SK-N-SH treated with all-trans-retinoic acid at 6 μM for 48 hours (cell line): Measurements from ENCODE around the gene LAMTOR2.

Experiments
- ARNTL ChIP-seq: fragments of 450-650 bp; formaldehyde crosslinking; IDR thresholded peaks from 2 replicates; pipeline ENCODE4 v1.5.0; 2020; ENCODE audit warnings: low read depth, mild to moderate bottlenecking, moderate library complexity, borderline replicate concordance
- CSDC2 ChIP-seq: fragments of 250-450 bp; sonication (Bioruptor Pico); IDR thresholded peaks from 2 replicates; pipeline ENCODE4 v1.5.0; 2020; ENCODE audit warnings: mild to moderate bottlenecking, moderate library complexity
- PPARA ChIP-seq: fragments of 250-450 bp; sonication (Bioruptor Pico); IDR thresholded peaks from 2 replicates; pipeline ENCODE4 v1.5.0; 2020; ENCODE audit warnings: mild to moderate bottlenecking, borderline replicate concordance
- RARB ChIP-seq: fragments of 250-450 bp; sonication (Bioruptor Pico); IDR thresholded peaks from 2 replicates; pipeline ENCODE4 v1.8.0; 2021; ENCODE audit warnings: mild to moderate bottlenecking, moderate library complexity
- TCF4 ChIP-seq: fragments of 250-450 bp; sonication (Bioruptor Pico); IDR thresholded peaks from 2 replicates; pipeline ENCODE4 v1.8.0; 2021; ENCODE audit warnings: mild to moderate bottlenecking, moderate library complexity, borderline replicate concordance
- TOX ChIP-seq: fragments of 250-450 bp; sonication (Bioruptor Pico); IDR thresholded peaks from 2 replicates; pipeline ENCODE4 v1.8.0; 2021; ENCODE audit warnings: mild to moderate bottlenecking, moderate library complexity, borderline replicate concordance
- ZFP3 ChIP-seq: fragments of 250-450 bp; sonication (Bioruptor Pico); IDR thresholded peaks from 2 replicates; pipeline ENCODE4 v1.5.0; 2020; ENCODE audit warnings: mild to moderate bottlenecking, moderate library complexity
- ZFP30 ChIP-seq: fragments of 450-650 bp; formaldehyde crosslinking; IDR thresholded peaks from 2 replicates; pipeline ENCODE4 v1.5.0; 2022; ENCODE audit warnings: mild to moderate bottlenecking, moderate library complexity
- ZNF565 ChIP-seq: fragments of 450-650 bp; formaldehyde crosslinking; conservative IDR thresholded peaks from 2 replicates; pipeline ENCODE4 v1.5.0; 2020; ENCODE audit warnings: low read depth, mild to moderate bottlenecking, moderate library complexity
- ZNF70 ChIP-seq: fragments of 450-650 bp; formaldehyde crosslinking; IDR thresholded peaks from 2 replicates; pipeline ENCODE4 v1.5.0; 2020; ENCODE audit warnings: mild to moderate bottlenecking, moderate library complexity
- ZNF8 ChIP-seq: fragments of 450-650 bp; formaldehyde crosslinking; IDR thresholded peaks from 2 replicates; pipeline ENCODE4 v1.5.0; 2020; ENCODE audit warnings: mild to moderate bottlenecking, moderate library complexity
- TF ChIP-seq, protein P1 (sequence below): fragments of 250-450 bp; sonication (Bioruptor Pico); IDR thresholded peaks from 2 replicates; pipeline ENCODE4 v1.8.0; 2021; ENCODE audit warnings: low read depth, mild to moderate bottlenecking, moderate library complexity, borderline replicate concordance
- TF ChIP-seq, protein P2 (sequence below): fragments of 250-450 bp; sonication (Bioruptor Pico); IDR thresholded peaks from 2 replicates; pipeline ENCODE4 v1.8.0; 2020; ENCODE audit warnings: mild to moderate bottlenecking, moderate library complexity, borderline replicate concordance
- TF ChIP-seq, protein P3 (sequence below): fragments of 250-450 bp; sonication (Bioruptor Pico); IDR thresholded peaks from 2 replicates; pipeline ENCODE4 v1.5.1; 2020; ENCODE audit warnings: low read depth, mild to moderate bottlenecking, moderate library complexity

DNA sequence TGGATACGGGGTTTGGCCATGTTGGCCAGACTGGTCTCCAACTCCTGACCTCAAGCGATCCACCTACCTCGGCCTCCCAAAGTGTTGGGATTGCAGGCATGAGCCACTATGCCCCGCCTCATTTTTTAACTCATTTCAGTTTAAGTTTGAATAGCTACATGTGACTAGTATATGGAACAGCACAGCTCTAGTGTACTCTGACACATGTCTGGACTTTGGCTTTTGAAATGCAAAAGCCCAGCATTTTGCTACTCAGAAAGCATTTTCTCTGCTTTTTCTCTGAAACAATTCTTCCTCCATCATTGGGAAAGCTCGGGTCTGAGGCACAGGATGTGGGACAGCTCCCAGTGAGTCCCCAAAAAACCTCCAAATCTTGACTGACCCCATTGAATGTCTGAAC, 29.8 kb upstream of the LAMTOR2 start:
- TF ChIP-seq ZNF565 (CRISPR knock-in tag) (no peak), ZNF70 (CRISPR knock-in tag) (no peak), ZFP30 (CRISPR knock-in tag) (no peak), PPARA (no peak), ARNTL (CRISPR knock-in tag) (no peak), RARB (no peak), CSDC2 (CRISPR knock-in tag) (no peak), TOX (CRISPR knock-in tag) (no peak), ZFP3 (no peak), ZNF8 (CRISPR knock-in tag) (no peak), TCF4 (no peak)
- TF ChIP-seq, protein P1, sequence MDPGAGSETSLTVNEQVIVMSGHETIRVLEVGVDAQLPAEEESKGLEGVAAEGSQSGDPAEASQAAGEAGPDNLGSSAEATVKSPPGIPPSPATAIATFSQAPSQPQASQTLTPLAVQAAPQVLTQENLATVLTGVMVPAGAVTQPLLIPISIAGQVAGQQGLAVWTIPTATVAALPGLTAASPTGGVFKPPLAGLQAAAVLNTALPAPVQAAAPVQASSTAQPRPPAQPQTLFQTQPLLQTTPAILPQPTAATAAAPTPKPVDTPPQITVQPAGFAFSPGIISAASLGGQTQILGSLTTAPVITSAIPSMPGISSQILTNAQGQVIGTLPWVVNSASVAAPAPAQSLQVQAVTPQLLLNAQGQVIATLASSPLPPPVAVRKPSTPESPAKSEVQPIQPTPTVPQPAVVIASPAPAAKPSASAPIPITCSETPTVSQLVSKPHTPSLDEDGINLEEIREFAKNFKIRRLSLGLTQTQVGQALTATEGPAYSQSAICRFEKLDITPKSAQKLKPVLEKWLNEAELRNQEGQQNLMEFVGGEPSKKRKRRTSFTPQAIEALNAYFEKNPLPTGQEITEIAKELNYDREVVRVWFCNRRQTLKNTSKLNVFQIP (CRISPR knock-in tag): no peak
- TF ChIP-seq, protein P2, sequence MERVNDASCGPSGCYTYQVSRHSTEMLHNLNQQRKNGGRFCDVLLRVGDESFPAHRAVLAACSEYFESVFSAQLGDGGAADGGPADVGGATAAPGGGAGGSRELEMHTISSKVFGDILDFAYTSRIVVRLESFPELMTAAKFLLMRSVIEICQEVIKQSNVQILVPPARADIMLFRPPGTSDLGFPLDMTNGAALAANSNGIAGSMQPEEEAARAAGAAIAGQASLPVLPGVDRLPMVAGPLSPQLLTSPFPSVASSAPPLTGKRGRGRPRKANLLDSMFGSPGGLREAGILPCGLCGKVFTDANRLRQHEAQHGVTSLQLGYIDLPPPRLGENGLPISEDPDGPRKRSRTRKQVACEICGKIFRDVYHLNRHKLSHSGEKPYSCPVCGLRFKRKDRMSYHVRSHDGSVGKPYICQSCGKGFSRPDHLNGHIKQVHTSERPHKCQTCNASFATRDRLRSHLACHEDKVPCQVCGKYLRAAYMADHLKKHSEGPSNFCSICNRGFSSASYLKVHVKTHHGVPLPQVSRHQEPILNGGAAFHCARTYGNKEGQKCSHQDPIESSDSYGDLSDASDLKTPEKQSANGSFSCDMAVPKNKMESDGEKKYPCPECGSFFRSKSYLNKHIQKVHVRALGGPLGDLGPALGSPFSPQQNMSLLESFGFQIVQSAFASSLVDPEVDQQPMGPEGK (CRISPR knock-in tag): no peak
- TF ChIP-seq, protein P3, sequence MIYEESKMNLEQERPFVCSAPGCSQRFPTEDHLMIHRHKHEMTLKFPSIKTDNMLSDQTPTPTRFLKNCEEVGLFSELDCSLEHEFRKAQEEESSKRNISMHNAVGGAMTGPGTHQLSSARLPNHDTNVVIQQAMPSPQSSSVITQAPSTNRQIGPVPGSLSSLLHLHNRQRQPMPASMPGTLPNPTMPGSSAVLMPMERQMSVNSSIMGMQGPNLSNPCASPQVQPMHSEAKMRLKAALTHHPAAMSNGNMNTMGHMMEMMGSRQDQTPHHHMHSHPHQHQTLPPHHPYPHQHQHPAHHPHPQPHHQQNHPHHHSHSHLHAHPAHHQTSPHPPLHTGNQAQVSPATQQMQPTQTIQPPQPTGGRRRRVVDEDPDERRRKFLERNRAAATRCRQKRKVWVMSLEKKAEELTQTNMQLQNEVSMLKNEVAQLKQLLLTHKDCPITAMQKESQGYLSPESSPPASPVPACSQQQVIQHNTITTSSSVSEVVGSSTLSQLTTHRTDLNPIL (CRISPR knock-in tag): no peak
